Measurements from ENCODE around the gene SVOP.

- TF ChIP-seq POLR2A (IDR thresholded peaks at IDR 0.05; ENCODE audit: low read length) (no peak), GATA1 (IDR thresholded peaks at IDR 0.05; ENCODE audit: low read depth, low read length) (no peak)
Measured at GRCh38 chr12:109064143-109064542, 43.3 kb upstream of the SVOP start.
